GM13977 (cell line): Measurements from ENCODE around the gene SRSF12.

ENCODE experiments used
- DNase-seq: peaks from one replicate; pipeline ENCODE4 v3.0.0; 2012; ENCODE audit warnings: low spot score
- in situ Hi-C: fragments of 300-500 bp; cut with MboI; formaldehyde crosslinking; loops from one replicate; pipeline ENCODE4 v1.12.0; 2022; ENCODE audit warnings: low sequenced_read_pairs, low pct_unique_long_range_greater_than_20kb, mixed read lengths, inconsistent platforms; ENCODE audit not compliant: unreplicated experiment
- TF ChIP-seq, protein P1 (sequence below): IDR thresholded peaks from 2 replicates; pipeline ENCODE4 v1.5.1; 2012; ENCODE audit warnings: mild to moderate bottlenecking, control low read depth; ENCODE audit not compliant: insufficient read depth; ENCODE audit errors: extremely low read depth, missing control alignments

SRSF12 gene

GRCh38 chr6:89050155-89050554 lies 67.7 kb downstream of the SRSF12 start:
- no peak for DNase-seq
- TF ChIP-seq, protein P1, sequence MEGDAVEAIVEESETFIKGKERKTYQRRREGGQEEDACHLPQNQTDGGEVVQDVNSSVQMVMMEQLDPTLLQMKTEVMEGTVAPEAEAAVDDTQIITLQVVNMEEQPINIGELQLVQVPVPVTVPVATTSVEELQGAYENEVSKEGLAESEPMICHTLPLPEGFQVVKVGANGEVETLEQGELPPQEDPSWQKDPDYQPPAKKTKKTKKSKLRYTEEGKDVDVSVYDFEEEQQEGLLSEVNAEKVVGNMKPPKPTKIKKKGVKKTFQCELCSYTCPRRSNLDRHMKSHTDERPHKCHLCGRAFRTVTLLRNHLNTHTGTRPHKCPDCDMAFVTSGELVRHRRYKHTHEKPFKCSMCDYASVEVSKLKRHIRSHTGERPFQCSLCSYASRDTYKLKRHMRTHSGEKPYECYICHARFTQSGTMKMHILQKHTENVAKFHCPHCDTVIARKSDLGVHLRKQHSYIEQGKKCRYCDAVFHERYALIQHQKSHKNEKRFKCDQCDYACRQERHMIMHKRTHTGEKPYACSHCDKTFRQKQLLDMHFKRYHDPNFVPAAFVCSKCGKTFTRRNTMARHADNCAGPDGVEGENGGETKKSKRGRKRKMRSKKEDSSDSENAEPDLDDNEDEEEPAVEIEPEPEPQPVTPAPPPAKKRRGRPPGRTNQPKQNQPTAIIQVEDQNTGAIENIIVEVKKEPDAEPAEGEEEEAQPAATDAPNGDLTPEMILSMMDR = no peak
- in situ Hi-C loops = no loop called here

- DNase-seq = no peak
- TF ChIP-seq, protein P1 = no peak
- in situ Hi-C loops = no loop called here
Observed at GRCh38 chr6:89048985-89049384, 68.9 kb downstream of the SRSF12 start.

DNA sequence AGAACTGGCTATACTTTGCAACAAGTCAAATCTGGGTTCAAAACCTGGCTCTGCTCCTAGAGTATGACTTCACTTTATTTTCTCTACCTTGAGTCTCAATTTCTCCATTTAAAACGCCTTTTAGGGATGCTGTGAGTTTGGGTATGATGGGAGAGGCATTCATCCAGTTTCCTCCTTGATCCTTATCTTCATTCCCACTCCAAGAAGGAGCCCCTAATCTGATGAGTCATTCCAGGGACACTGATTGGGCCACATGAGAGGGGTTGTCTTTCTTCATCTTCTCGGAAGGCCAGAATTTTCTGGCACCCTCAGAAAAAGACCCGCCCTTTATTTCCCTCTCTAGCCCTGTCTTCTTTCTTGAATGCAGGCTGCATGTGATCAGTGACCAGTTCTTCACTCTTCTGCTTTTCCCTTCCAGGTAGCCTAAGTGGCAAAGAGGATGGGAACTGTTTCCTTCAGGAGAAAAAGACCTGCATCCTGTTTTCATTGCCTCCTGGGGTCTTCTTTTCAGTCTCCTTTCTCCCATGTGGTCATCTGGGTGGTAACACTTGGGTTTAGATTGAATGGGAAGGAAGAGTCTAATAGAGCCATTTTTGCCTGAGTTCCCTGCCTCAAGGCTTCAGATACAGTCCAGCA lies 69.5 kb downstream of the SRSF12 start:
- no peak for DNase-seq
- TF ChIP-seq, protein P1 = no peak
- in situ Hi-C loops = no loop called here

GRCh38 chr6:89047473-89047872 lies 70.4 kb downstream of the SRSF12 start:
- DNase-seq = no peak
- TF ChIP-seq, protein P1 = no peak
- in situ Hi-C loops = no loop called here
